ENCODE results near the gene POMT1.

The POMT1 gene

GRCh38 chr9:131543141-131543540 is 40.4 kb downstream of the POMT1 start (continued):
- TF ChIP-seq TSHZ1 (tag by site-specific recombination; IDR thresholded peaks at IDR 0.05; ENCODE audit: borderline replicate concordance) (peak; percentile 55; the same call in 1 of the 2 replicates), ZNF629 (tag by site-specific recombination; IDR thresholded peaks at IDR 0.05) (peak; percentile 37; the same call in 1 of the 2 replicates), ZNF140 (tag by site-specific recombination; IDR thresholded peaks at IDR 0.05) (no peak), ZNF747 (tag by site-specific recombination; IDR thresholded peaks at IDR 0.05) (no peak), ZNF280C (tag by site-specific recombination; IDR thresholded peaks at IDR 0.05) (no peak; the same call in 1 of the 2 replicates), ZBTB10 (tag by site-specific recombination; IDR thresholded peaks at IDR 0.05) (no peak), ZFP37 (tag by site-specific recombination; IDR thresholded peaks at IDR 0.05) (0 out of 2 replicates have a peak, but pooled peaks have one; percentile 51), ZNF501 (tag by site-specific recombination; IDR thresholded peaks at IDR 0.05) (0 out of 2 replicates have a peak, but pooled peaks have one; percentile 16), ZBTB8A (tag by site-specific recombination; IDR thresholded peaks at IDR 0.05) (no peak), ZNF157 (tag by site-specific recombination; IDR thresholded peaks at IDR 0.05) (no peak), SETDB1 (IDR thresholded peaks at IDR 0.05; ENCODE audit: insufficient read length, low read length) (peak; percentile 95), ZNF311 (tag by site-specific recombination; IDR thresholded peaks at IDR 0.05; ENCODE audit: borderline replicate concordance) (0 out of 2 replicates have a peak, but pooled peaks have one; percentile 18), ZNF391 (tag by site-specific recombination; IDR thresholded peaks at IDR 0.05; ENCODE audit: borderline replicate concordance, low read depth) (peak; percentile 65; the same call in 1 of the 2 replicates), ZNF37A (tag by site-specific recombination; IDR thresholded peaks at IDR 0.05) (no peak), ZNF26 (tag by site-specific recombination; IDR thresholded peaks at IDR 0.05) (no peak), ZNF362 (tag by site-specific recombination; IDR thresholded peaks at IDR 0.05) (peak; percentile 97), WT1 (tag by site-specific recombination; IDR thresholded peaks at IDR 0.05) (no peak), ZNF280D (tag by site-specific recombination; IDR thresholded peaks at IDR 0.05) (peak; percentile 95), EGR2 (tag by site-specific recombination; IDR thresholded peaks at IDR 0.05; ENCODE audit: low read depth) (no peak), ZBTB7A (tag by site-specific recombination; IDR thresholded peaks at IDR 0.05; ENCODE audit: low read depth) (0 out of 2 replicates have a peak, but pooled peaks have one; percentile 32), ZFP69B (tag by site-specific recombination; IDR thresholded peaks at IDR 0.05) (no peak), ZNF404 (tag by site-specific recombination; IDR thresholded peaks at IDR 0.05) (no peak), ZNF341 (tag by site-specific recombination; IDR thresholded peaks at IDR 0.05; ENCODE audit: low read depth) (no peak), KLF17 (tag by site-specific recombination; IDR thresholded peaks at IDR 0.05) (no peak)
